PC-9 (cell line): ENCODE measurements around the gene CCDC150. TPM values are rescaled to one million over a fixed set of nuclear protein-coding genes. Genes with fewer than 3 reads are reported as not detected.

Source experiments
- BruUV-seq: library from RNA; stranded (reverse); fragments of 400-500 nt; replicated peaks from 2 replicates; lab custom pipeline; 2021; lab: Mats Ljungman, UMichigan
- CTCF ChIA-PET: fragments of 300-600 bp; sonication (Branson Sonifier 250); formaldehyde crosslinking; loops from one replicate; lab custom pipeline; 2022; ENCODE audit warnings: antibody characterized with exemption; lab: Charles Lee
- POLR2A ChIA-PET: fragments of 300-600 bp; sonication (Branson Sonifier 250); formaldehyde crosslinking; loops from one replicate; lab custom pipeline; 2022; ENCODE audit warnings: antibody characterized with exemption; ENCODE audit not compliant: unreplicated experiment; lab: Charles Lee
- DNase-seq, 2 experiments: peaks; one replicate each; pipeline versions ENCODE4 v3.0.0 to v3.0.0-alpha.2; 2015 to 2022; ENCODE audit warnings: mixed read lengths in 1 of 2
- H2AFZ ChIP-seq: fragments of 200-600 bp; sonication (generic); 2 replicates; pipeline ENCODE4 v1.8.1; 2017; ENCODE audit warnings: antibody characterized with exemption
- H3F3A ChIP-seq: fragments of 200-600 bp; sonication (generic); 2 replicates; pipeline ENCODE4 v1.8.1; 2017; ENCODE audit warnings: antibody characterized with exemption, mild to moderate bottlenecking, low read depth; ENCODE audit not compliant: insufficient read depth
- H3K27ac ChIP-seq: fragments of 200-600 bp; sonication (generic); 2 replicates; pipeline ENCODE4 v1.6.1; 2016; ENCODE audit warnings: mixed run types
- H3K27me3 ChIP-seq: fragments of 200-600 bp; sonication (generic); 2 replicates; pipeline ENCODE4 v1.6.1; 2016; ENCODE audit warnings: low read depth, mixed run types; ENCODE audit not compliant: insufficient read depth
- H3K36me3 ChIP-seq: fragments of 200-600 bp; sonication (generic); 2 replicates; pipeline ENCODE4 v1.6.1; 2016; ENCODE audit warnings: low read depth, mixed run types
- H3K4me1 ChIP-seq: fragments of 200-600 bp; sonication (generic); replicated peaks from 2 replicates; pipeline ENCODE4 v1.6.1; 2016; ENCODE audit warnings: mixed run types; ENCODE audit not compliant: insufficient read depth
- H3K4me2 ChIP-seq: fragments of 200-600 bp; sonication (generic); 2 replicates; pipeline ENCODE4 v1.6.1; 2017; ENCODE audit warnings: mixed run types
- H3K4me3 ChIP-seq: fragments of 200-600 bp; sonication (generic); 2 replicates; pipeline ENCODE4 v1.6.1; 2016; ENCODE audit warnings: mixed run types
- H3K79me2 ChIP-seq: fragments of 200-600 bp; sonication (generic); 2 replicates; pipeline ENCODE4 v1.6.1; 2017; ENCODE audit warnings: low read depth, mixed run types
- H3K9me2 ChIP-seq: fragments of 200-600 bp; sonication (generic); 2 replicates; pipeline ENCODE4 v1.8.1; 2017; ENCODE audit warnings: mild to moderate bottlenecking; ENCODE audit not compliant: insufficient read depth
- H3K9me3 ChIP-seq: fragments of 200-600 bp; sonication (generic); 2 replicates; pipeline ENCODE4 v1.8.1; 2016; ENCODE audit warnings: low read depth; ENCODE audit not compliant: insufficient read depth
- H4K20me1 ChIP-seq: fragments of 200-600 bp; sonication (generic); 2 replicates; pipeline ENCODE4 v1.8.1; 2017; ENCODE audit not compliant: insufficient read depth
- CTCF ChIP-seq: fragments of 200-600 bp; sonication (generic); conservative IDR thresholded peaks from 2 replicates; pipeline ENCODE4 v1.6.1; 2017; ENCODE audit warnings: mixed run types, antibody characterized with exemption, mild to moderate bottlenecking, moderate library complexity
- EZH2 ChIP-seq: fragments of 200-600 bp; sonication (generic); IDR thresholded peaks from 2 replicates; pipeline ENCODE4 v1.8.0; 2017; ENCODE audit warnings: antibody characterized with exemption, low read depth
- intact Hi-C: fragments of 100-400 bp; cut with micrococcal nuclease; formaldehyde crosslinking; loops from one replicate; pipeline ENCODE4 v1.10.0; 2022; ENCODE audit not compliant: unreplicated experiment
- total RNA-seq: library from RNA; stranded (reverse); gene quantifications from 2 replicates; pipeline ENCODE4 v1.2.3, GENCODE V29; 2021

The CCDC150 gene
- total RNA-seq, 1 experiment from 2014 or later = 9.8 TPM

- intact Hi-C loops = no loop called here
- Histone ChIP-seq H3K4me1 (no peaks in the 10 kb centered on the region), H3K4me2 (no peak overlapping the region), H3K9me2 (no peaks in the 10 kb centered on the region), H3F3A (no peaks in the 10 kb centered on the region), H2AFZ (no peak overlapping the region), H4K20me1 (no peaks in the 10 kb centered on the region), H3K36me3 (no peaks in the 10 kb centered on the region), H3K9me3 (no peaks in the 10 kb centered on the region), H3K27me3 (no peaks in the 10 kb centered on the region), H3K4me3 (no peak overlapping the region), H3K79me2 (no peaks in the 10 kb centered on the region), H3K27ac (no peak overlapping the region)
- POLR2A ChIA-PET = no interaction called here
- CTCF ChIA-PET = no interaction called here
- DNase-seq = no peak
- TF ChIP-seq EZH2 = no peak
- TF ChIP-seq CTCF = no peak
- BruUV-seq = no TSS peak
Observed at GRCh38 chr2:196742216-196742615, 102.7 kb downstream of the CCDC150 start.

- no TSS peak for BruUV-seq
- TF ChIP-seq EZH2 = no peak
- Histone ChIP-seq H3K9me2 (no peaks in the 10 kb centered on the region), H2AFZ (no peak overlapping the region), H3F3A (no peaks in the 10 kb centered on the region), H3K4me3 (no peak overlapping the region), H3K27ac (no peak overlapping the region), H3K4me2 (no peak overlapping the region), H4K20me1 (no peaks in the 10 kb centered on the region), H3K27me3 (no peaks in the 10 kb centered on the region), H3K36me3 (no peaks in the 10 kb centered on the region), H3K9me3 (no peaks in the 10 kb centered on the region), H3K79me2 (no peaks in the 10 kb centered on the region), H3K4me1 (no peaks in the 10 kb centered on the region)
- ChIA-PET POLR2A (no interaction called here), CTCF (no interaction called here)
- DNase-seq = no peak
- intact Hi-C loops = no loop called here
Observed at GRCh38 chr2:196742685-196743084, 103.2 kb downstream of the CCDC150 start.

- Histone ChIP-seq H3F3A (no peaks in the 10 kb centered on the region), H3K4me3 (no peak overlapping the region), H3K9me2 (no peaks in the 10 kb centered on the region), H3K79me2 (no peaks in the 10 kb centered on the region), H2AFZ (no peak overlapping the region), H3K27ac (no peak overlapping the region), H3K4me1 (no peaks in the 10 kb centered on the region), H3K27me3 (no peaks in the 10 kb centered on the region), H3K4me2 (no peak overlapping the region), H3K9me3 (no peaks in the 10 kb centered on the region), H3K36me3 (no peaks in the 10 kb centered on the region), H4K20me1 (no peaks in the 10 kb centered on the region)
- POLR2A ChIA-PET = no interaction called here
- no TSS peak for BruUV-seq
- DNase-seq = no peak
- intact Hi-C loops = no loop called here
- CTCF ChIA-PET = no interaction called here
- TF ChIP-seq CTCF = no peak
- TF ChIP-seq EZH2 = no peak
Observed at GRCh38 chr2:196743165-196743564, 103.7 kb downstream of the CCDC150 start.

GRCh38 chr2:196745711-196746110, 106.2 kb downstream of the CCDC150 start:
- Histone ChIP-seq H3K9me3 (no peaks in the 10 kb centered on the region), H3K4me3 (no peak overlapping the region), H4K20me1 (no peaks in the 10 kb centered on the region), H3F3A (no peaks in the 10 kb centered on the region), H3K79me2 (no peaks in the 10 kb centered on the region), H3K27me3 (no peaks in the 10 kb centered on the region), H3K4me2 (no peak overlapping the region), H2AFZ (no peak overlapping the region), H3K36me3 (no peaks in the 10 kb centered on the region), H3K4me1 (no peaks in the 10 kb centered on the region), H3K9me2 (no peaks in the 10 kb centered on the region), H3K27ac (no peak overlapping the region)
- CTCF ChIA-PET = no interaction called here
- no TSS peak for BruUV-seq
- no peak for TF ChIP-seq CTCF
- no peak for TF ChIP-seq EZH2
- no peak for DNase-seq
- POLR2A ChIA-PET = no interaction called here
- intact Hi-C loops = no loop called here
